ENCODE data around the gene NELL2.

DNA sequence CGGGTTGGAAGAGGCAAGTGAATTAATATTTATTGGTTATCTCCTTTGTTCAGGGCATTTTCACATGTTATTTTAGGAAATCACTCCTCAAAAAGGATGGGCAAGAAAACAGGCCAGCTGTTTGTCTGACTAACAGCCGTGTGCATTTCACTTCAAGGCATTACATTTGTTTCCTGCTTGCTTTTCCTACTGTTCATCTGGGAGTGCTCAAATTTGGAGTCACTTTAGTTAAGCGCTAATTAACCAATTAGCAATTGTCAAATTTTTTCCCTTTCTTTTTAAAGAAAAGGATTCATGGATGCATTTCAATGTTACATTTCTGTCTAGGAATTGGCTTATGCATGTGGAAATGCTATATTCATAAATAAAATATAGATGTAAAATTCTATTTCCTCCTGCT is 415.9 kb downstream of the NELL2 start:
- TF ChIP-seq SP1 (IDR thresholded peaks at IDR 0.05), result no peak
- TF ChIP-seq, protein P1, sequence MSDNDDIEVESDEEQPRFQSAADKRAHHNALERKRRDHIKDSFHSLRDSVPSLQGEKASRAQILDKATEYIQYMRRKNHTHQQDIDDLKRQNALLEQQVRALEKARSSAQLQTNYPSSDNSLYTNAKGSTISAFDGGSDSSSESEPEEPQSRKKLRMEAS (IDR thresholded peaks at IDR 0.05), result no peak
- TF ChIP-seq CTCF (IDR thresholded peaks at IDR 0.05; ENCODE audit: low read depth, low read length, missing input control), result no peak
- no peak for TF ChIP-seq ATF3 (IDR thresholded peaks at IDR 0.05)
- TF ChIP-seq TAF1 (conservative IDR thresholded peaks at IDR 0.05), result no peak

All from liver (tissue), 3 donors.